ENCODE data around the gene PIK3R1.

The PIK3R1 gene

DNA sequence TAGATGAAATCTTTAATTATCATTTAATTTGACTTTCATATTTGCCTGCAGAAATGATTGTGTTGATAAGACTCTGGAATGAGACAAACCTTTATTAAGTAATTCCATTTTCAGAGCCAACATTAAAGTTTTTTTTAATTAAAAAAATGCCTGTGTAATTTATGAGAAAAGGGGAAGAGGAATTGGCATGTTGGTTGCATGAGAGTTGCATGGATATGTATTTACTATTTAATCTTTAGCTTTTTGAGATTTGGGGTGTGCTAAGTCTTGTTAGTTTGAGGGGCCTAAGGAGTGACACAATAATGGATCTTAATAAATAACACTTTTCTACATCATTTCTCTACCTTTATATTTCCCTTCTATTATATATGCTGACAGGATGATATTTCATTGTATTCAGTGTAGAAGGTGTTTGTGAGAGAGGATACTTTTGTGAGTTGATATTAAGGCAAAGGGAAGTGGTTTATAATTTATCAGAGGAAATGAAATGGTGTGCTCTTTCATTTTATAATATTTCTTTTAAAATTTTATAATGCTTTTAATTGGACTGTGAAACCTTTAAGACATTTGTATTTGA lies 54.9 kb downstream of the PIK3R1 start:
- DNase-seq (ENCODE audit: low spot score): no peak

- DNase-seq (ENCODE audit: low spot score): no peak
These were observed 55.6 kb downstream of the PIK3R1 start for GRCh38 chr5:68271124-68271523.

GRCh38 chr5:68272289-68272688 lies 56.7 kb downstream of the PIK3R1 start:
- peak; percentile 34 for DNase-seq (ENCODE audit: low spot score)

DNA sequence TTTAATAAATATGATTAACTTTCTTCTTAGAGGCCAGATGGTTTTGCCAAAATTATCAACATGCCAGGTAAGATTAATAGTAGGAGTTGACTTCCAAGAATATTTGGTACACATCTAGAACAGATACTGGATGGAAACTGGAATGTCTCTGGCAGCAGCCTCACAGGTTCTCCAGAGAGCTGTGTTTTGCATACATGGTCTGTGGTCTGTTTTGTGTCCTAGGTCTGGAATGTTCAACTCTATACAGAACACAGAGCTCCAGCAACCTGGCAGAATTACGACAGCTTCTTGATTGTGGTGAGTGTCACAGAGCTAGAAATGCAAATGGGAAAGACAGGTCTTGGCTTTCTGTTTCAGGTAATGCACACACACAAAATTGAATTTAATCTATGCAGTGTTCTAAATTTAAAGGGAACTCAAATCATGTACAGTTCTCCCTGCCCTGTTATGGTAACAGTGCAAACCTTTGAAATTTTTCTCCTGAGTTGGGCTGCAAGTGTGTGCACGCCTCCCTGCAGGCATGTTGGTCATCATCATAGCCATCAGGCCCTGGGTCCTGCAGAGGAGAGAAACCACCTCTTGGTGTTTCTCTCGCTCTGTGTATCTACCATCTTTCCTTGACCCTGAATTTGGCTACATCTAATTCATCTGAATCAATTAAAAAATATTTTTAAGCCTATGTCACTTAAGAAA lies 58.3 kb downstream of the PIK3R1 start:
- no peak for DNase-seq (ENCODE audit: low spot score)

GRCh38 chr5:68274847-68275651 lies 59.5 kb downstream of the PIK3R1 start:
- no peak for DNase-seq (ENCODE audit: low spot score)

DNA sequence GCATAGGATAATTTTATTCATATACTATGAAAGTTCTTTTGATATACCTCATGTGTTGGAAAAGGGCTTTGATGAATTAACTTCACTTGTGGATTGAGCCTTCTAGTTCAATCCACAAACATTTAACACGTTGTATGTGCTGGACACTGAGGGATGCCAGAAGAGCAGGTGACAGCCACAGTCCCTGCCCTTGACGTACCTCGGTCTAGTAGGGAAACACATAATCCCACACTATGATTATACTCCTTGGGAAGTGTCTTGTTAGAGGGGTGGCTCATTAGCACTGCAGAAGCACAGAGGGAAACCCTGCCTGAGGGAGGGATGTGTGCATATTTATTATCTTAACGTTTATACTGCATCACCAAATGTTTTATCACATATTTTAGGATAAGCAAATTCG lies 61.2 kb downstream of the PIK3R1 start:
- no peak for DNase-seq (ENCODE audit: low spot score)

- no peak for DNase-seq (ENCODE audit: low spot score)
These were observed 61.9 kb downstream of the PIK3R1 start for GRCh38 chr5:68277431-68277830.

GRCh38 chr5:68279984-68280383 lies 64.4 kb downstream of the PIK3R1 start:
- DNase-seq (ENCODE audit: low spot score): no peak

DNA sequence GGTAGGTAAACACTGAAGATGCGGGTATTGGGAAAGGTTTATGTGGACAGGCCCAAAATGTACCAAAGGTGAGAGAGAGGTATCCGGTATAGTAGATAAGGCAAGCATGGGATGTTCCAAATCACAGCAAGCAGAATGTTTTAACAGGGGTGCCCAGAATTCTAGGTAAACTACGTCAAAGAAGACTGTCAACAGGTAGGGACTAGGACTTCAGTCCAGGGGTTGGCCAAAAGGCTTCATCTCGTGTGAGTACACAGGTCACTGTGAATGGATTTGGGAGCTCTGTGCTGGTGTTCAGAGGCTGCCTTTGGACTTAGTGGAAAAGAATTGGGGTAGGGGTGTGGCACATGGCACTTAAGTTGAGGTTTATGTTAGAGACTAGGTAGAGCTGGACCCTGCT lies 66.4 kb downstream of the PIK3R1 start:
- DNase-seq (ENCODE audit: low spot score): no peak

DNA sequence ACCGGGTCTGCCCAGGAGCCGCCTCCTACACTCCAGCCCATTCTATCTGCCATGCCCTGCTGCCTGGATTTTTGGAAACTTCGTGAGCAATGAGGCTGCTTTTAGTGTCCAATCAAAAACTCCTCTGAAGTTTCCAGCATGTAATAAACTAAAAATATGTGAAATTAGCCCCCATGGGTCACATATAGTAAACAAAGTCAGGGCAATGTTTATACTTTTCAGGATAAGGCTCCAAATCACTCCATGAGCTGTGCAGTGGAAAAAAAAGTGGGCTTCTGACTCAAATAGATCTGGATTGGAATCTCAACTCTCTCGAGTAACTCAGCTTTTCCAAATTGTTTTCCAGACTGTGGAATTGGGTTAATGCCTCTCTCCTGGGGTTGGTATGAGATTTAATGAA lies 68.2 kb downstream of the PIK3R1 start:
- no peak for DNase-seq (ENCODE audit: low spot score)

DNA sequence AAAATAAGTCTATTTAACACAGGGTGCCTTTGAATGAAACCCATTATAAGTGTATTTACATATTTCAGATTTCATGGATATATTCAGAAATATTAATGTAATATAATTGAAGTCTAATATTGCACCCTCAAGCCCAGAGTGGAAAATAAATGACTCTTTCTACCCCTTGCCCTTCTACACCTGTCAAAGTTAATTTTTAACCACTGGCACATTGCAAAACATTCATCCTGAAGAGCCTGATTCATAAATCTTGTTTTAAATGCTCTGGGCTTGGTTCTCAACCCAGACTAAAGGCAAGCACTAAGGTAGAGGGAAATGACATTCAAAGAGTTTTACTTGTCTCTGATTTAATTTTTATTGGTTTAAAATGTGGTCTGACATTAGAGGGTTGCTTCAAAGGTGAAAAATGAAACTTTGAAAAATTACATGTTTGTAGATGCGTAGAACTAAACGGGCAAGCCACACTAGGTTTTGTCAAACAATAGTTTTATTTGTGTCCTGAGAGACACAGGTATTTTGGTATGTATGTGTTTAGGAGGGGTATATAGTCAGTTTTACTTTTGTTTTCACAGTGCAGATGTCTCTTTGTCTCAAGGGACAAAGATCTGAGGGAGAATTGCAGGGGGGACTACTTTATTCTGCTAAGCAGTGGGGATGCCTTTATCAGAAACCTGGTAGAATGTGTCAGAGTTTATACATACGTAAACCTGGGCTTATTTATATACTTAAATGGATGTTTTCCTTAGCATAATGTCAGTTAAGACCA lies 69.7 kb downstream of the PIK3R1 start:
- peak; percentile 19 for DNase-seq (ENCODE audit: low spot score)

GRCh38 chr5:68285851-68286611 lies 70.5 kb downstream of the PIK3R1 start:
- peak; percentile 77 for DNase-seq (ENCODE audit: low spot score)

GRCh38 chr5:68286612-68286912 lies 71.0 kb downstream of the PIK3R1 start:
- no peak for DNase-seq (ENCODE audit: low spot score)

GRCh38 chr5:68287631-68287975 lies 72.0 kb downstream of the PIK3R1 start:
- no peak for DNase-seq (ENCODE audit: low spot score)

DNA sequence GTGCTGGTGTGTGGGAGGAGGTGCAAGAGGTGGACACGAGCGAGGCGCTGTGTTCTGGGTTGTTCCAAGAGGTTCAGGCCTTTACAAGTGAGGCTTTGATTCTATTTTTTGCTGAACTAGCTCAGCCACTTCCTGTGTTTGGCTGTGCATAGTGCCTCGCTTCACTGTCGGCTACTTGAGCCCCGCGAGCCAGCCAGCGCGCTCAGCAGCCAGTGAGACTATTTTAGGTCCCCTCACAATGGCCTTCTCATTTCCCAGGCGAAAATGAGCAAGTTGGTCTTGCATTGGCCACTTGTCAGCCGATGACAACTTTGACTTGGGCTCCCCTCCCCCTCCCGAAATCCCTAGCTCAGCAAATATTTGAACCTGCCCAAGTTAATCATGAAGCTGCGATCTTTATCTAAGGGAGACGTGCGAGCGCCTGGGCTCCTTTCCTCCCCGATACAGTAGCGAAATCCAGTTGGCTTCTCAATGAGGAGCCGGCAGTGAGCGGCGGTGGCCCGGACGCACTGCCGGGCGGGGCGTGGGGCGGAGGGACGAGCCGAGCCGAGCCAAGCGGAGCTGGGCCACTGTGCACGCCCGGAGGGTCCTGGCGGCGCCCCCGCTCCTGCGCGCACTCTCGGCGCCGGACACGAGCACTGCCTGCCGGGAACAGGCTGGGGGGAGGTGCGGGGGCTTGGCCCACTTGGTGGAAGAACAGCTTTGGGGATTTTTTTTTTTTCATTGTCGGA lies 72.6 kb downstream of the PIK3R1 start:
- peak; percentile 49 for DNase-seq (ENCODE audit: low spot score)

DNA sequence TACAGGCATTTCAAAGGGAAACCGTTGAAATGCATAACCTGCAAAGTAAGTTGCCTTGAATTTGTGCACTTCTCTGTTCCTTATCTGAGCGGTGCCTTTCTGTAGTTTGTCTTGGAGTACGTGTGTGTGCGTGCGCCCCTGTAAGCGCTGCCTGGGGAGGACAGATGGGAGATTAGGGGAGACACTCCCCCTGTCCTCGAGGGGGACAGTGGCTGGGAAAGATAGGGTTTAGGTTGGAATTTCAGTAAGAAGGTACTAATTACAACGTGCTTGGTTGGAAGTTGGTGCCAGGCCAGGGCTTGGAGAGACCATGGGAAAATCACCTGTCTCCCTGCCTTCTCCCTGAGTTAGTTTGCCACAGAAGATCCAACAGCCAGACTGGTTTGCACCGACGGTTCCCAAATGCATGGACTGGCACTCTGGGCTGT lies 73.2 kb downstream of the PIK3R1 start:
- no peak for DNase-seq (ENCODE audit: low spot score)

DNA sequence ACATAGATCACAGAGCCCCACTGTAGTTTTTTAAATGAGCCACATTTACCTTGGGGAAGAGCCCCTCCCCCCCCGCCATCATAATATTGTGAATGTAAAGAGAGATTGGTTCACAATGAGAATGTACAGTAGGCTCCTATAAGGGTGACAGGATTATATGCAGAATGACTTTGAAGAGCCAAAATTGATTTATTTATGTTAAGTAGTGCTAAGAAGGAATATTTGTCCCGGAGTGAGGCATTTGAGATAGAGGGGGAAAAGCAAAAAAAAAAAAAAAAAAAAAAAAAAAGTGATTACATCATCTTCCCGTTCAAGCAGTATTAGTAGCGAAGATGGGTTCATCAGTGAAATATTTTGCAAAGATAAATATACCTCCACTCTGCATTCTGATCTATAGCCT lies 73.9 kb downstream of the PIK3R1 start:
- DNase-seq (ENCODE audit: low spot score): no peak

DNA sequence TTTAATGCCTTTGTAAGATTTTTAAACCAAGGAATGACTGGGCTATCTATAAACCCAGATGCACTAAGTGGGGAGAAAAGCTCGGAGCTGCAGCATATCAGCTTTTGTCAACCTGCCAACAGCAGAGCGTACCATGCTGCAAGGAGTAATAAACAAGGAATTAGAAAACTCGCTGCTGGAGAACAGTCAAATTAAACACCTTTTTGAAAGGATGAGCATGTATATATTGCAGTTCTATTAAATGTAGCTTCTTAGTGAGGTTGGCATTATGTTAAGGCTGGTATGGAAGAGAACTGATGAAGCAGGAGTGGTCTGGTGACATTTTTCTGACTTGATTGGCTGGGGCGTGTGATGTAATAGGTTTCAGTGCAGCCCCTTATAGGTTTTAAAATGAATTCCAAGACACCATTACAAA lies 74.7 kb downstream of the PIK3R1 start:
- no peak for DNase-seq (ENCODE audit: low spot score)

DNA sequence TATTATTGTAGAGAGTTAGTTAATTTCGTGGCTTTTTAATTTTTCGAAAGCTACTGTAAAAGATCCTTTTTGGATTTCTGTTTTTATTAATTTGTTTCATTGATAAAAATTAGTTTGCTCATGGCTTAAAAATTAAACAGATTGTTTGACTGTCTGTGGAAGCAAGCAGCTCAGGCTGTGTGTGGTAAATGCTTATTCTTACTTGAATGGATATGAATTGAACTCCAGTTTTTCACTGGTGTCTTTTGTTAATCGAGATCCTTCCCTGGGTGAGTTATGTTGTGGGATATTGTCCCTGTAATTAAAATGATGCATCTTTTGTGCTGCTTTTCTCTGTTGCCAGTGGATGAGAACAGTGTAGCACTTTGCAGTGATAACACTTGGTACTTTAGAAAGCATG lies 75.3 kb downstream of the PIK3R1 start:
- no peak for DNase-seq (ENCODE audit: low spot score)

DNA sequence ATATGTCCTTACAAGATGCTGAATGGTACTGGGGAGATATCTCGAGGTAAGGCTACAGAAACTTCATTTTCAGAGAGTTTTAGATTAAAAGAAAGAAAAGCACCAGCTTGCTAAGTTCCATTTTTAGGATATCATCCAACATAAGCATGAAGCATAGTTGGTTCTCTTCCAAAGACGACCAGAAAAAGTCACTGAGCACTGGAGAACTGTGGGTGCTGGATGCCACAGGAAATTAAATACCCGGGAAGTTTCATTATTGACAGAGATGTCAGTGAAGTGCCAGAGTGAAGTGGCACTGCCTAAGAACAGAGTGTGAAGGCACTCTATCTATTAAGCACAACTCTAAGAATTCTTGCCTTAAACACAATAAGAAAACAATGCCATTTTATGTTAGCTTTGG lies 76.8 kb downstream of the PIK3R1 start:
- no peak for DNase-seq (ENCODE audit: low spot score)

- no peak for DNase-seq (ENCODE audit: low spot score)
These were observed 80.2 kb downstream of the PIK3R1 start for GRCh38 chr5:68295772-68296171.

Data from NAMALWA (cell line).